ENCODE measurements around the gene KCNJ10. TPM values are rescaled to one million over a fixed set of nuclear protein-coding genes. Genes with fewer than 3 reads are reported as not detected.
A peak's percentile ranks its signal among the peaks of the same experiment; 100 is the strongest.

Gene KCNJ10
- total RNA-seq, 8 experiments from 2014 or later: 0.18 to 3.9 (median 0.50) TPM

- ATAC-seq (replicated peaks in 6 of 8): no peak
- WGBS, 10 experiments: 33 to 75% (median 62%) methylated on average over 1 to 2 of the region's 2 CpGs; no CpG with 5 or more reads in 6 of the 10 experiments
- H3K27ac ChIP-seq: no peak overlapping the region
- H3K4me1 ChIP-seq (replicated peaks in 1 of 2): no peaks in the 10 kb centered on the region
- no peak overlapping the region for H3K4me3 ChIP-seq
- in situ Hi-C loops (cut with MboI; ENCODE audit: low pct_unique_long_range_greater_than_20kb in 2 of 9, low sequenced_read_pairs in 9 of 9, unreplicated experiment in 9 of 9): loop anchor here in 2 of 9 experiments (25.0 kb wide), 2 partner anchors 141 to 191 kb away; partner anchors contain the start of genes DUSP23 (in 1 of the 2) and SLAMF8 (in 1 of the 2)
Observed at GRCh38 chr1:159978107-159978398, 91.9 kb downstream of the KCNJ10 start.

DNA sequence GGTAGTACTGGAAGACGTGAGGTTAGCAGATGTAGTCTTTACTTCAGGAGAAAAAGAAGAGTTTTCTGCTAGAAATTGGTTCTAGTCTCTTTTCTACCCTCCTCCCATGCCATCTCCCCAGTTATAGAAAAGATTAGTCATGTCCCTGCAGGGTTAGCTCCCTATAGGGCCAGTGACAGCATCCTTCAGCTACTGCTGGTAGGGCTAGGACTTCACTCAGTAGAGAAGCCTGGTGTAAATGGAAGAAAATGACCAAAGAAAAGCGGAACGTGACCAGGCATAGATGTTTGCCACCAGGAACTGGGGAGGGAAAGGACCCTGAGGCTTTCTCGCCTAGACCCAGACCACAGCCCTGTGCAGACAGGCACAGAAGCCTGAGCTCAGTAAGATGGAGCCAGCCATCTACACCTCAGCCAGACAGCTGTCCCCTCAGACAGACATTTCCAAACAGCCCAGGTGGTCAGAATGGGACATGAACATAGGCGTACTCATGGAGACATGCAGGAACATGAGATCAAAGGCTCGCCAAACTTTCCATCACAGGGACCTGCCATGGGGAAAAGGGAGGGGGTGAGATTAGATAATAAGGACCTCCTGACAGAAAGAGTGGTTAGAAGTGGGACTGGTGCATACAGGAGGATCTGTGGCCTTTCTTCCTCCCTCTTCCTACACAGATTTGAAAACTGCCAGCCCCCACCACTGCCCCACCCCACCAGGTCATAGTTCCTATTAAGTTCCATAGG is 92.4 kb downstream of the KCNJ10 start:
- in situ Hi-C loops (cut with MboI; ENCODE audit: low pct_unique_long_range_greater_than_20kb in 2 of 9, low sequenced_read_pairs in 9 of 9, unreplicated experiment in 9 of 9): loop anchor here in 2 of 9 experiments (25.0 kb wide), 2 partner anchors 140 to 190 kb away; partner anchors contain the start of genes DUSP23 (in 1 of the 2) and SLAMF8 (in 1 of the 2)
- Histone ChIP-seq H3K4me3 (no peak overlapping the region), H3K4me1 (replicated peaks in 1 of 2) (no peaks in the 10 kb centered on the region), H3K27ac (no peak overlapping the region)
- ATAC-seq (replicated peaks in 6 of 8): no peak
- WGBS, 10 experiments: 17 to 80% (median 61%) methylated on average over 1 to 4 of the region's 6 CpGs; no CpG with 5 or more reads in 2 of the 10 experiments

DNA sequence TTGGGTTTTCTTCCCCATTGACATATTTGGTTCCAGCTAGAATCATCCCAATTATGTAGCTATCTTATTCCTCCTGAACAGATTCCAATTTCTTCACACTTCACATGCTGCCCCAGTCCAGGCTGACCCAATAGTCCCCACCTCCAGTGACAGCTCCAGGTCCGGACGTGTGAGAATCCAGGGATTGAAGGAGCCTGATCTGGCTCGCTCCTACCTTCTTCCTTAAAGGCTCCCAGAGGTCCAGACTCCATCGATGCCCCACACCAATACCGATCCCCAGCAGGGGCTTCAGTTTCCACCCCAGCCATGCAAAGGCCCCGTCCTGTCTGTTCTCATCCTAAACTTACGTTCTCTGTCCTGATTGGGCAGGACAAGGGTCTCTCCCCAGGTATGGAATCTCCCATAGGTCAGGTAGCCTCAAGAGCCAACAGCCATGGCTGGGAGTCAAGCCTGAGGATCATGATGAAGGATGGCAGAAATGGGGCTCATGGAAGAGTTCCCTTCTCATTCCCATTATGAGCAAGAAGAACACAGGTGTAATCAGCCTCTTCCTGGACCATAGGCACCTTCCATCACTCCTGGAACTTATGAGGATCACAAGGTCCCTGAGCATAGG is 95.5 kb downstream of the KCNJ10 start:
- in situ Hi-C loops (cut with MboI; ENCODE audit: low pct_unique_long_range_greater_than_20kb in 2 of 9, low sequenced_read_pairs in 9 of 9, unreplicated experiment in 9 of 9): no loop called here
- no peak for ATAC-seq (replicated peaks in 6 of 8)
- Histone ChIP-seq H3K4me1 (replicated peaks in 1 of 2) (peaks cover 3 to 10% of the 10 kb centered on the region in 2 donors), H3K4me3 (no peak overlapping the region), H3K27ac (no peak overlapping the region)
- whole genome bisulfite sequencing, 10 experiments: 46 to 94% (median 78%) methylated on average over 1 to 7 of the region's 7 CpGs; no CpG with 5 or more reads in 2 of the 10 experiments

DNA sequence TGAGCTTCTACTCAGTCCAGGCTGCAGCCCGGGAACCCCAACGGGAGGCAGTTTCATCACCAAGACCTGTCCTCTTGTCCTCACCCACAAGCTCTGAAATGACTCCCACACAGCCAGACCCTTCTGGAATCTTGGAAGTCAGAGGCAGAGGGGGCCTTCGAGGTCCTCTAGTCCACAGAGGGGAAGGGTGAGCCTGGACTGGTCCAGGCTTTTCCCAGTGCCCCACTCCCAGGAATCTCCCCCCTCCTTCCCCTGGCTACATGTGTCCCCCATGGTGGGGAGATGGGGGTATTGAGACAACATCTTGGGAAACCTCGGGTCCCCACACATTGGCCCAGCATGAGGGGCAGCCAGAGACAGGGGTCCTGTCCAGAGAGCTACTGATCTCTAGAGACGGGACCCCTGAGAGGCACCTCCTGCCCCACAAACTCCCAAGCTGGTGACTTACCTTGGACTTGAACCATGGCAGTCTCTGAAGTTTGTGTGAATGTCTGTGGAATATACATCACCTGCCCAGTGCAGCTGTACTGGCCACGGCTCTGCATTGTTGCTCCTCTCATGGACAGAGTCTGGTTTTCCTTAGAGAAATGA is 96.5 kb downstream of the KCNJ10 start:
- Histone ChIP-seq H3K4me3 (no peak overlapping the region), H3K4me1 (replicated peaks in 1 of 2) (peaks cover 3 to 10% of the 10 kb centered on the region in 2 donors), H3K27ac (no peak overlapping the region)
- no peak for ATAC-seq (replicated peaks in 6 of 8)
- 80 to 82% methylated on average over 1 to 2 of the region's 6 CpGs; no CpG with 5 or more reads in 8 of the 10 experiments for WGBS, 10 experiments
- in situ Hi-C loops (cut with MboI; ENCODE audit: low pct_unique_long_range_greater_than_20kb in 2 of 9, low sequenced_read_pairs in 9 of 9, unreplicated experiment in 9 of 9): no loop called here

DNA sequence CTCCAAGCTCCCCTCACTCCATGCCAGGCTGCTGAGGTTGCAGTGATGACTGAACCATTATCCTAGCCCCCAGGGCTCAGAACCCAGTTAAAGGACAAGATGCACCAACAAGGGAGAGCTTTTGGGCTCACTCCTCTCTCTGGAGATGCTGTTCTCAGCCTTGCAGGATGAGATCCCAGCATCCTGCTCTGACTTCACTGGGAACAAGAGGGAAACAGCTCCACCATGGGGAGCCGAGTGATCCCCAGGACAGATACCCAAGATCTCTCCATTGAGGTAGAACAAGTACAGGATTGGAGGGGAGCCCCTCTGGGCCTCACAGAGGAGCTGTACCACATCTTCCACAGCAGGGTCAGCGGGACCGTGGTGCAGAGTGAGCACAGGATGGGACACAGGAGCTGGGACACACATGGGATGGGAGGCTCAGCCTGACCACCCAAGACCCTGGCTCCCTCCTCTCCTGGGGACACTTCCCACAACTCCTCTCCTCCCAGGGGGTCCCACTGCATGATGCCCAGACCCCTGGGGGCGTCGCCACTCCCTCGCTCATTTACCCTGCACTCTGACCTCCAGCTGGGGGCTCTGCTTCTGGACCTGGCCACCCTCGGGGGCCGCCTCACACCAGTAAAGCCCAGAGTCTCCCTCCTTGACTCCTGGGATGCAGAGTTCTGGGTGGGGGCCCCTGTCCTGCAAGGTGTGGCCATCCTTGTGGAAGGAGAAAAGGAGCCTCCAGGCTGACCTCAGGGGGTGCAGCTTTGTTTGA is 97.3 kb downstream of the KCNJ10 start:
- in situ Hi-C loops (cut with MboI; ENCODE audit: low pct_unique_long_range_greater_than_20kb in 2 of 9, low sequenced_read_pairs in 9 of 9, unreplicated experiment in 9 of 9): no loop called here
- ATAC-seq (replicated peaks in 6 of 8): no peak

GRCh38 chr1:159970932-159971342 is 99.0 kb downstream of the KCNJ10 start:
- no peak overlapping the region for H3K27ac ChIP-seq
- in situ Hi-C loops (cut with MboI; ENCODE audit: low pct_unique_long_range_greater_than_20kb in 2 of 9, low sequenced_read_pairs in 9 of 9, unreplicated experiment in 9 of 9): no loop called here
- H3K4me1 ChIP-seq (replicated peaks in 1 of 2): peaks cover 3 to 10% of the 10 kb centered on the region in 2 donors
- peak in 1 of 8 experiments; percentile 19 for ATAC-seq (replicated peaks in 6 of 8)
- WGBS, 10 experiments: 43 to 69% (median 62%) methylated on average over 2 to 9 of the region's 9 CpGs; no CpG with 5 or more reads in 3 of the 10 experiments
- no peak overlapping the region for H3K4me3 ChIP-seq

More for the DNA sequence above, 97.3 kb downstream of the KCNJ10 start:
- Histone ChIP-seq H3K4me1 (replicated peaks in 1 of 2) (peaks cover 3 to 10% of the 10 kb centered on the region in 2 donors), H3K27ac (no peak overlapping the region), H3K4me3 (no peak overlapping the region)
- 37 to 100% (median 66%) methylated on average over 2 to 6 of the region's 8 CpGs; no CpG with 5 or more reads in 4 of the 10 experiments for WGBS, 10 experiments

GRCh38 chr1:159968901-159969300 is 101.1 kb downstream of the KCNJ10 start:
- Histone ChIP-seq H3K4me1 (replicated peaks in 1 of 2) (peaks cover 3 to 19% of the 10 kb centered on the region in 2 donors), H3K4me3 (no peak overlapping the region), H3K27ac (no peak overlapping the region)
- in situ Hi-C loops (cut with MboI; ENCODE audit: low pct_unique_long_range_greater_than_20kb in 2 of 9, low sequenced_read_pairs in 9 of 9, unreplicated experiment in 9 of 9): no loop called here
- ATAC-seq (replicated peaks in 6 of 8): no peak
- 71 to 100% (median 90%) methylated on average over 1 to 3 of the region's 3 CpGs; no CpG with 5 or more reads in 3 of the 10 experiments for WGBS, 10 experiments

DNA sequence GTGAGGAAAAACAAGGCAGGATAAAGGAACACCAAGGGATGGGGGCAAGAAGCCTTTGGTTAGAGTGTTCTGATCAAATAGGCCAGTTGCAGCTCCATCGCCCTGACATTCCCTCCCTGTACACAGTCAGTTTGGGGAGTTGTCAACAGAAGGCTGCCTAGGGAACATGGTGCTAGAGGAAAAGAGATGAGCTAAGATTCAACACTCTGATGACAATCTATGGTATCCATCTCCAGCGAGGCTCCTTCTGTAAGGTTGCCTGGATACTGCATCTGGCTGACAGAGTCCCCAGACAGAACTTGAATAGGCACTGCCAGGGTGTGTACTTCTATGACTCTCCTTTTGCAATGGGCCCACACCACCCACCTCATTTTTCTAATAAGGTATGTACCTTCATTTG is 104.7 kb downstream of the KCNJ10 start:
- in situ Hi-C loops (cut with MboI; ENCODE audit: low pct_unique_long_range_greater_than_20kb in 2 of 9, low sequenced_read_pairs in 9 of 9, unreplicated experiment in 9 of 9): no loop called here
- Histone ChIP-seq H3K27ac (no peak overlapping the region), H3K4me3 (no peak overlapping the region), H3K4me1 (replicated peaks in 1 of 2) (peaks cover 0 to 9% of the 10 kb centered on the region in 2 donors)
- peak in 3 of 8 experiments; percentile 35 to 98 (median 35) for ATAC-seq (replicated peaks in 6 of 8)
- 17 to 100% (median 86%) methylated on average over 1 to 2 of the region's 2 CpGs; no CpG with 5 or more reads in 3 of the 10 experiments for WGBS, 10 experiments

DNA sequence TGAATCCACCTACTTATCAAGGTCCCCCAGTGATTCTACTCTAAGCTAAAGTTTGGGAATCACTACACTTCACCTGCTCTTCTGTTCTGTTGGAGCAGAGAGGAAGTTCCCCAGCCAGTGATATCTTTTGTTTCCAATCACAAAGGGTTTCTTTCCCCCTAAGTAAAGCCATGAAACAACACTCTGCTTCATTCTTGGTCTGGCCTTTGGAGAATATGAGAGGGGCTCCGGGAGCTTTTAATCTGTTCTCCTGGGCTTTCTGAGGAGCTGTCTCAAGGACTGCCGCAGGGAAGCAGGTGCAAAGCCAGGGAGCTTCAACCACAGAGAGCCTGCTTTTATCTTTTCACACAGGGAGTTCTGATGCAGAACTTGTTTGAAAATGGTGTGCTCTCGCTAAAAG is 105.8 kb downstream of the KCNJ10 start:
- in situ Hi-C loops (cut with MboI; ENCODE audit: low pct_unique_long_range_greater_than_20kb in 2 of 9, low sequenced_read_pairs in 9 of 9, unreplicated experiment in 9 of 9): no loop called here
- peaks cover 0 to 9% of the 10 kb centered on the region in 2 donors for H3K4me1 ChIP-seq (replicated peaks in 1 of 2)
- WGBS, 10 experiments: 29 to 100% (median 50%) methylated on average over 1 to 3 of the region's 3 CpGs; no CpG with 5 or more reads in 1 of the 10 experiments
- no peak for ATAC-seq (replicated peaks in 6 of 8)
- no peak overlapping the region for H3K27ac ChIP-seq
- H3K4me3 ChIP-seq: no peak overlapping the region

- no peak overlapping the region for H3K4me3 ChIP-seq
- no peak overlapping the region for H3K27ac ChIP-seq
- peaks cover 0 to 9% of the 10 kb centered on the region in 2 donors for H3K4me1 ChIP-seq (replicated peaks in 1 of 2)
- ATAC-seq (replicated peaks in 6 of 8): no peak
- in situ Hi-C loops (cut with MboI; ENCODE audit: low pct_unique_long_range_greater_than_20kb in 2 of 9, low sequenced_read_pairs in 9 of 9, unreplicated experiment in 9 of 9): no loop called here
- 75 to 98% (median 91%) methylated on average over 2 to 11 of the region's 11 CpGs; no CpG with 5 or more reads in 2 of the 10 experiments for WGBS, 10 experiments
Observed at GRCh38 chr1:159962176-159962575, 107.8 kb downstream of the KCNJ10 start.

DNA sequence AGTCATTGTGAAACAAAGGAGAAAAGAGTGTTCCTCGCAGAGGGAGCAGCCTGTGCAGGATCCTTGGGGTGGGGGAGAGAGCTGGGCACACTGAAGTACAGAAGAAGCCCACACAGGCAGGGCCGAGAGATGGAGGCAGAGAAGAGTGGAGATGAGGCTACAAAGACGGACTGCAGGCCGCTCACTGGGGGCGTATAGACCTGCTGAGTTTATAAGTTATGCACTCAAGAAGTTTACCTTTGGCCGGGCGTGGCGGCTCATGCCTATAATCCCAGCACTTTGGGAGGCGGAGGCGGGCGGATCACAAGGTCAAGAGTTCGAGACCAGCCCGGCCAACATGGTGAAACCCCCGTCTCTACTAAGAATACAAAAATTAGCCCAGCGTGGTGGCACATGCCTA is 108.3 kb downstream of the KCNJ10 start:
- ATAC-seq (replicated peaks in 6 of 8): no peak
- no peak overlapping the region for H3K27ac ChIP-seq
- H3K4me1 ChIP-seq (replicated peaks in 1 of 2): peaks cover 0 to 9% of the 10 kb centered on the region in 2 donors
- H3K4me3 ChIP-seq: no peak overlapping the region
- WGBS, 10 experiments: 67 to 100% (median 89%) methylated on average over 1 to 15 of the region's 15 CpGs; no CpG with 5 or more reads in 3 of the 10 experiments
- in situ Hi-C loops (cut with MboI; ENCODE audit: low pct_unique_long_range_greater_than_20kb in 2 of 9, low sequenced_read_pairs in 9 of 9, unreplicated experiment in 9 of 9): no loop called here

DNA sequence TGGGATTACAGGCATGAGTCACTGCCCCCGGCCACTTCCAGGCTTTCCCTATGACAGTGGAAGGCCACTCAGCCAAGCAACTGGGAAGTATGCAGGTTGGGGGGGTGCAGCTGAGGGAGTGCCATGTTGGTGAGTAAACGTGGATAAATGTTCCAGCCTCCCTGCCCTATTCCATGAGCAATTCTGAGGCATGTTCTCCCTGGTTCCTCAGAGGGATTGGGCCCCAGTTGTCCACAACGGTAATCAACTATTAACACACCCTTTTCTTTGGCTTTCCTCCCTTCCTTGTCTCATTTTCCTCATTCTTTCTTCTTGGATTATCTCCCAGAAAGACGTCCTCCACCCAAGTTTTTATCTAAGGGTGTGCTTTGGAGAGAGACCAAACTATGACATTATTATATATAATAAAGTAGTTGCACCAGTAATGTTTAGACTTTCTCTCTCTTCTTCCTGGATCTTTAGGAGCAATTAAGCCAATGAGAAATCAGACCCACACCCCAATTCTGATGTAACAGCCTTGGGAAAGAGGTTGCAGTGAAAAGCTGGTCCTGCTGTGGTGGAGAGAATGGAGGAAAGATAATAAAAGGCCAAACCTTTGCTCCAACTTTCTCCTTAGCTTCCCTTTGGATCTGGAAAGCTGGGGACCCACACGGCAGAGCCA is 109.1 kb downstream of the KCNJ10 start:
- Histone ChIP-seq H3K4me1 (replicated peaks in 1 of 2) (peaks cover 0 to 9% of the 10 kb centered on the region in 2 donors), H3K4me3 (no peak overlapping the region), H3K27ac (no peak overlapping the region)
- 4 to 100% (median 76%) methylated on average over 2 to 5 of the region's 5 CpGs; no CpG with 5 or more reads in 1 of the 10 experiments for WGBS, 10 experiments
- in situ Hi-C loops (cut with MboI; ENCODE audit: low pct_unique_long_range_greater_than_20kb in 2 of 9, low sequenced_read_pairs in 9 of 9, unreplicated experiment in 9 of 9): no loop called here
- peak in 3 of 8 experiments; percentile 57 to 89 (median 88) for ATAC-seq (replicated peaks in 6 of 8)
